ENCODE data around the gene HSPA1B.
"Not testable (repeated sequence)": the region's sequence is repeated elsewhere in the genome, so short reads cannot be mapped to it uniquely, and the experiment has no call there.

Gene HSPA1B

GRCh38 chr6:31829633-31830283 lies 2.2 kb downstream of the HSPA1B start:
- DNase-seq, result peak; percentile 86

- no peak for DNase-seq
These were observed 3.4 kb downstream of the HSPA1B start for GRCh38 chr6:31830886-31831335.

- DNase-seq, result no peak
These were observed 4.0 kb downstream of the HSPA1B start for GRCh38 chr6:31831350-31832215.

GRCh38 chr6:31834367-31835250 lies 7.1 kb downstream of the HSPA1B start:
- DNase-seq, result peak; percentile 99

- DNase-seq, result no peak
These were observed 8.5 kb downstream of the HSPA1B start for GRCh38 chr6:31836047-31836473.

- DNase-seq, result no peak
These were observed 9.2 kb downstream of the HSPA1B start for GRCh38 chr6:31836474-31837368.

- DNase-seq, result no peak
These were observed 10.0 kb downstream of the HSPA1B start for GRCh38 chr6:31837369-31838113.

- DNase-seq, result not testable (repeated sequence)
These were observed 10.6 kb downstream of the HSPA1B start for GRCh38 chr6:31838114-31838553.

- no peak for DNase-seq
These were observed 11.4 kb downstream of the HSPA1B start for GRCh38 chr6:31838968-31839367.

GRCh38 chr6:31839779-31840126 lies 12.2 kb downstream of the HSPA1B start:
- not testable (repeated sequence) for DNase-seq

GRCh38 chr6:31842053-31842452 lies 14.5 kb downstream of the HSPA1B start:
- no peak for DNase-seq

- DNase-seq, result no peak
These were observed 17.0 kb downstream of the HSPA1B start for GRCh38 chr6:31844507-31844906.

- DNase-seq, result no peak
These were observed 19.9 kb downstream of the HSPA1B start for GRCh38 chr6:31847276-31847978.

- DNase-seq, result no peak
These were observed 23.4 kb downstream of the HSPA1B start for GRCh38 chr6:31850765-31851484.

- DNase-seq, result no peak
These were observed 23.9 kb downstream of the HSPA1B start for GRCh38 chr6:31851485-31851832.

- not testable (repeated sequence) for DNase-seq
These were observed 24.6 kb downstream of the HSPA1B start for GRCh38 chr6:31851980-31852718.

- not testable (repeated sequence) for DNase-seq
These were observed 30.2 kb downstream of the HSPA1B start for GRCh38 chr6:31857774-31858173.

GRCh38 chr6:31858707-31859106 lies 31.2 kb downstream of the HSPA1B start:
- no peak for DNase-seq

- DNase-seq, result no peak
These were observed 32.4 kb downstream of the HSPA1B start for GRCh38 chr6:31859923-31860322.

All from retina (tissue), 1 donor.